Endothelial cell of umbilical vein (primary cell): ENCODE measurements around the gene SRGAP1. TPM values are rescaled to one million over a fixed set of nuclear protein-coding genes. Genes with fewer than 3 reads are reported as not detected.

Experiments
- BruUV-seq: library from RNA; stranded (reverse); fragments of 400-500 nt; replicated peaks from 2 replicates; lab custom pipeline; 2021; lab: Mats Ljungman, UMichigan
- CTCF ChIA-PET: fragments of 300-600, 350-600 bp; sonication (Branson Sonifier 250); formaldehyde crosslinking; loops from one replicate; lab custom pipeline; 2021; ENCODE audit warnings: antibody characterized with exemption, inconsistent platforms; lab: Charles Lee
- POLR2A ChIA-PET: fragments of 300-600, 350-600 bp; sonication (Branson Sonifier 250); formaldehyde crosslinking; loops from one replicate; lab custom pipeline; 2021; ENCODE audit warnings: antibody characterized with exemption, inconsistent platforms; lab: Charles Lee
- DNase-seq: peaks from one replicate; pipeline ENCODE4 v3.0.0-alpha.2; 2011; ENCODE audit warnings: low read depth, low spot score
- FAIRE-seq: peaks from 2 replicates; lab custom pipeline; 2011; peaks lifted over from hg19 to GRCh38; lab: Jason Lieb, UNC
- H2AFZ ChIP-seq: 2 replicates; pipeline ENCODE4 v1.6.0; 2012; ENCODE audit warnings: low read depth, low read length, control low read depth, inconsistent platforms
- H3K27ac ChIP-seq: 2 replicates; pipeline ENCODE4 v1.5.1; 2011; ENCODE audit warnings: low read depth, mild to moderate bottlenecking, control low read depth, low read length, moderate library complexity; ENCODE audit not compliant: insufficient read depth
- H3K27me3 ChIP-seq, 2 experiments: 2 replicates each; pipeline versions ENCODE4 v1.6.0 to v1.6.1; 2011; ENCODE audit warnings: low read length in 2 of 2, mixed read lengths in 1 of 2; ENCODE audit not compliant: control insufficient read depth in 2 of 2, insufficient read depth in 2 of 2
- H3K36me3 ChIP-seq, 2 experiments: 2 replicates in 1 of 2; 3 replicates in 1 of 2; pipeline ENCODE4 v1.5.1; 2011; ENCODE audit warnings: low read length in 2 of 2, mild to moderate bottlenecking in 1 of 2, moderate library complexity in 1 of 2; ENCODE audit not compliant: control insufficient read depth in 2 of 2, insufficient read depth in 2 of 2; ENCODE audit errors: extremely low read depth in 1 of 2
- H3K4me1 ChIP-seq: 3 replicates; pipeline ENCODE4 v1.5.1; 2011; ENCODE audit warnings: mild to moderate bottlenecking, low read length; ENCODE audit not compliant: control insufficient read depth, insufficient read depth; ENCODE audit errors: extremely low read depth
- H3K4me2 ChIP-seq: 2 replicates; pipeline ENCODE4 v1.6.1; 2011; ENCODE audit warnings: low read length, control low read depth, mixed read lengths; ENCODE audit not compliant: insufficient read depth
- H3K4me3 ChIP-seq, 3 experiments: fragments of 200-600 bp in 1 of 3; sonication (generic), shearing (Covaris generic) in 1 of 3; replicated peaks in 1 of 3; 2 replicates each; pipeline ENCODE4 v1.5.1; 2011 to 2016; ENCODE audit warnings: control low read depth in 3 of 3, low read length in 3 of 3, mild to moderate bottlenecking in 2 of 3, inconsistent platforms in 1 of 3, low read depth in 1 of 3, moderate library complexity in 1 of 3; ENCODE audit not compliant: insufficient read depth in 1 of 3
- H3K79me2 ChIP-seq: 2 replicates; pipeline ENCODE4 v1.6.0; 2012; ENCODE audit warnings: low read length, inconsistent platforms; ENCODE audit not compliant: control insufficient read depth, insufficient read depth
- H3K9ac ChIP-seq: replicated peaks from 2 replicates; pipeline ENCODE3; 2011; ENCODE audit warnings: low read length, control low read depth; ENCODE audit not compliant: insufficient read depth; ENCODE audit errors: extremely low read depth
- H3K9me1 ChIP-seq: replicated peaks from 3 replicates; pipeline ENCODE4 v1.6.0; 2011; ENCODE audit warnings: mild to moderate bottlenecking, low read length; ENCODE audit not compliant: control insufficient read depth, insufficient read depth; ENCODE audit errors: extremely low read depth
- H3K9me3 ChIP-seq: replicated peaks from 2 replicates; pipeline ENCODE4 v1.5.1; 2012; ENCODE audit warnings: low read length, inconsistent platforms; ENCODE audit not compliant: control insufficient read depth, insufficient read depth
- H4K20me1 ChIP-seq: replicated peaks from 2 replicates; pipeline ENCODE3; 2011; ENCODE audit warnings: mild to moderate bottlenecking, low read length; ENCODE audit not compliant: control insufficient read depth, insufficient read depth; ENCODE audit errors: extremely low read depth
- EZH2 ChIP-seq: IDR thresholded peaks from 2 replicates; pipeline ENCODE4 v1.6.1; 2012; ENCODE audit warnings: borderline replicate concordance, low read depth, mild to moderate bottlenecking, moderate library complexity, low read length, inconsistent platforms; ENCODE audit not compliant: severe bottlenecking
- FOS ChIP-seq: IDR thresholded peaks from 2 replicates; pipeline ENCODE4 v1.6.1; 2011; ENCODE audit warnings: mild to moderate bottlenecking, low read length, moderate library complexity, borderline replicate concordance; ENCODE audit not compliant: insufficient read depth
- GATA2 ChIP-seq: IDR thresholded peaks from 2 replicates; pipeline ENCODE4 v1.7.0; 2011; ENCODE audit warnings: low read depth, mild to moderate bottlenecking, moderate library complexity, mixed read lengths, low read length; ENCODE audit not compliant: insufficient read length, insufficient read depth
- JUN ChIP-seq: IDR thresholded peaks from 2 replicates; pipeline ENCODE4 v1.6.1; 2011; ENCODE audit warnings: borderline replicate concordance, low read depth; ENCODE audit not compliant: insufficient read length, insufficient read depth
- MAX ChIP-seq: IDR thresholded peaks from 2 replicates; pipeline ENCODE4 v1.6.1; 2011; ENCODE audit not compliant: insufficient read depth, insufficient read length
- MYC ChIP-seq: IDR thresholded peaks from one replicate; pipeline ENCODE4 v1.6.1; 2011; ENCODE audit warnings: mild to moderate bottlenecking, low read depth, low read length
- POLR2A ChIP-seq: IDR thresholded peaks from 2 replicates; pipeline ENCODE4 v1.6.1; 2012; ENCODE audit warnings: low read depth, mild to moderate bottlenecking, control low read depth, low read length
- POLR2AphosphoS5 ChIP-seq: IDR thresholded peaks from 2 replicates; pipeline ENCODE4 v1.6.1; 2012; ENCODE audit warnings: low read depth, mild to moderate bottlenecking, control low read depth, low read length, moderate library complexity; ENCODE audit not compliant: insufficient read depth
- dilution Hi-C: fragments of 300-500 bp; cut with MboI; formaldehyde crosslinking; loops from one replicate; pipeline ENCODE4 v1.15.0; 2019; ENCODE audit warnings: low sequenced_read_pairs; ENCODE audit not compliant: extremely low pct_ligation_motif_present
- intact Hi-C: fragments of 100-400 bp; cut with micrococcal nuclease; formaldehyde crosslinking; loops from one replicate; pipeline ENCODE4 v1.10.0; 2022
- polyA plus RNA-seq, 4 experiments: library from polyadenylated mRNA; depleted of rRNA in 3 of 4; stranded (reverse) in 3 of 4; unstranded in 1 of 4; fragments of >200 nt; gene quantifications; 2 replicates each; pipeline versions ENCODE4 v1.2.1 to v1.2.3, GENCODE V29; 2011 to 2012; ENCODE audit warnings: missing spikeins in 1 of 4
- total RNA-seq: library from RNA; stranded (reverse); gene quantifications from 2 replicates; pipeline ENCODE4 v1.2.3, GENCODE V29; 2021
- TF ChIP-seq, protein P1 (sequence below), 2 donors: IDR thresholded peaks; 1 replicate in 1 of 2; 2 replicates in 1 of 2; pipeline ENCODE4 v1.5.1; 2011; ENCODE audit warnings: low read length in 2 of 2, mild to moderate bottlenecking in 2 of 2, moderate library complexity in 2 of 2, control low read depth in 1 of 2, inconsistent platforms in 1 of 2, low read depth in 1 of 2; ENCODE audit not compliant: insufficient read depth in 1 of 2; ENCODE audit errors: extremely low read depth in 1 of 2

Gene SRGAP1
- total and polyA plus RNA-seq, 2 donors (not counting 3 experiments of a cell fraction or from before 2014, with no cell fraction given) = 4.9 to 16.3 TPM

- dilution Hi-C loops = no loop called here
- Histone ChIP-seq H3K27me3 (no peaks in the 10 kb centered on the region), H3K36me3 (no peaks in the 10 kb centered on the region), H3K4me3 (no peak overlapping the region), H3K9me3 (no peaks in the 10 kb centered on the region), H3K4me2 (no peak overlapping the region), H3K4me1 (no peaks in the 10 kb centered on the region), H3K27ac (no peak overlapping the region), H3K9me1 (no peaks in the 10 kb centered on the region), H2AFZ (no peak overlapping the region), H3K9ac (no peak overlapping the region), H4K20me1 (no peaks in the 10 kb centered on the region), H3K79me2 (no peaks in the 10 kb centered on the region)
- CTCF ChIA-PET = interaction anchor here (1.3 to 2.5 kb wide), 4 partner anchors 9 to 260 kb away, joined by 3 to 6 read pairs (median 5); partner anchors contain the start of gene SRGAP1
- intact Hi-C loops = no loop called here
- DNase-seq = no peak
- POLR2A ChIA-PET = no interaction called here
- no TSS peak for BruUV-seq
- no peak for FAIRE-seq
- TF ChIP-seq POLR2A (no peak), POLR2AphosphoS5 (no peak), EZH2 (no peak), MYC (no peak), MAX (no peak), JUN (no peak), FOS (no peak), GATA2 (no peak)
- TF ChIP-seq, protein P1, sequence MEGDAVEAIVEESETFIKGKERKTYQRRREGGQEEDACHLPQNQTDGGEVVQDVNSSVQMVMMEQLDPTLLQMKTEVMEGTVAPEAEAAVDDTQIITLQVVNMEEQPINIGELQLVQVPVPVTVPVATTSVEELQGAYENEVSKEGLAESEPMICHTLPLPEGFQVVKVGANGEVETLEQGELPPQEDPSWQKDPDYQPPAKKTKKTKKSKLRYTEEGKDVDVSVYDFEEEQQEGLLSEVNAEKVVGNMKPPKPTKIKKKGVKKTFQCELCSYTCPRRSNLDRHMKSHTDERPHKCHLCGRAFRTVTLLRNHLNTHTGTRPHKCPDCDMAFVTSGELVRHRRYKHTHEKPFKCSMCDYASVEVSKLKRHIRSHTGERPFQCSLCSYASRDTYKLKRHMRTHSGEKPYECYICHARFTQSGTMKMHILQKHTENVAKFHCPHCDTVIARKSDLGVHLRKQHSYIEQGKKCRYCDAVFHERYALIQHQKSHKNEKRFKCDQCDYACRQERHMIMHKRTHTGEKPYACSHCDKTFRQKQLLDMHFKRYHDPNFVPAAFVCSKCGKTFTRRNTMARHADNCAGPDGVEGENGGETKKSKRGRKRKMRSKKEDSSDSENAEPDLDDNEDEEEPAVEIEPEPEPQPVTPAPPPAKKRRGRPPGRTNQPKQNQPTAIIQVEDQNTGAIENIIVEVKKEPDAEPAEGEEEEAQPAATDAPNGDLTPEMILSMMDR (IDR thresholded peaks at IDR 0.05; ENCODE audit: extremely low read depth in 1 of 2, insufficient read depth in 1 of 2, low read depth in 1 of 2, low read length in 2 of 2) = no peak
These were observed 259.6 kb downstream of the SRGAP1 start for GRCh38 chr12:64103825-64104740.
